ENCODE measurements around the gene IFI16.
"Not testable (repeated sequence)": the region's sequence is repeated elsewhere in the genome, so short reads cannot be mapped to it uniquely, and the experiment has no call there.

The IFI16 gene

GRCh38 chr1:159067699-159068621, 58.3 kb downstream of the IFI16 start:
- no peak for DNase-seq

DNA sequence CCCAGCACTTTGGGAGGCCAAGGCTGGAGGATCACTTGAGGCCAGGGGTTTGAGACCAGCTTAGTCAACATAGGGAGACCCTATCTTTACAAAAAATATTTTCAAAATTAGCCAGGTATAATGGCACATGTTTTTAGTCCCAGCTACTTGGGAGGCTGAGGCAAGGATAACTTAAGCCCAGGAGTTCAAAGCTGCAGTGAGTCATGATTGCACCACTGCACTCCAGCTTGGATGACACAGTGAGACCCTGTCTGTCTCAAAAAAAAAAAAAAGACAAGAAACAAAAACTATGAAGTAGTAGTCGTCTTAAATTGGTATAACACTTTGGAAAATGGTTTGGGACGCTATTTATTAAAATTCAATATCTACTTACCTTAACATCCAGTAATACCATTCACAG, 59.2 kb downstream of the IFI16 start:
- DNase-seq: no peak

- DNase-seq: no peak
These were observed 62.4 kb downstream of the IFI16 start for GRCh38 chr1:159071970-159072582.

DNA sequence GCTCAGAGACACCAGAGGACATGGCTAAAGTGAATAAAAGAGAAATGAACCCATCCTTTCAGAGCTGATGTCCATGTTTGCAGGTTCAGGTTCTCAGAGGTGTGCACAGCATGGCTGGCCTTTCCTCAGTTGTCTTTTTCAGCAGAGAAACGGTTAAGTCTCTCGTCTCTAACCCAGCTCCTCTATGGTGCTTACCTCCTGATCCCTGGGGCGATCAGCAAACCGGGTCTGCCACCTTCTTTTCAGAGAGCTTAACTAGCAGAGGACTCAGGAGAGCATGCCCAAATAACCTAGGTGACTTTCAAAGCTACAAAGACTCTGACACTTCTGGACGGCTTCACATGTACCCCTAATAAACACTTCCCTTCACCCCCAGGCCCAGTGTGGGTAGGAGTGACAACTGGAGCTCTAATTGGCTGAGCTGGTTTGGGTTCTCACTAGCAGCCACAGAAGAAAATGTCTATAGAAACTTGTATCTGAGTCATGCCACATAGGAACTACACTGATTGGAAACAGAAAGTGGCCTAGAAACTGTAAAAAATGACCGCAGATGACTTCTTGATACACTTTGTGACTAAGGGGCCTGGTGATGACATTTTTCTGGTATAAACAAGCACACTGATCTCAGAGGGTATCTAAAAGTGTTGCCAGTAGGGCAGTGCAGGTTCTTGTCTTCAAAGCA, 66.9 kb downstream of the IFI16 start, which contains the start of gene AIM2:
AIM2 (minus strand) TSS at position 329 of the 682 bp plus-strand sequence. CDS start 3,267 bp downstream, outside the sequence.
- peak; percentile 77 for DNase-seq

DNA sequence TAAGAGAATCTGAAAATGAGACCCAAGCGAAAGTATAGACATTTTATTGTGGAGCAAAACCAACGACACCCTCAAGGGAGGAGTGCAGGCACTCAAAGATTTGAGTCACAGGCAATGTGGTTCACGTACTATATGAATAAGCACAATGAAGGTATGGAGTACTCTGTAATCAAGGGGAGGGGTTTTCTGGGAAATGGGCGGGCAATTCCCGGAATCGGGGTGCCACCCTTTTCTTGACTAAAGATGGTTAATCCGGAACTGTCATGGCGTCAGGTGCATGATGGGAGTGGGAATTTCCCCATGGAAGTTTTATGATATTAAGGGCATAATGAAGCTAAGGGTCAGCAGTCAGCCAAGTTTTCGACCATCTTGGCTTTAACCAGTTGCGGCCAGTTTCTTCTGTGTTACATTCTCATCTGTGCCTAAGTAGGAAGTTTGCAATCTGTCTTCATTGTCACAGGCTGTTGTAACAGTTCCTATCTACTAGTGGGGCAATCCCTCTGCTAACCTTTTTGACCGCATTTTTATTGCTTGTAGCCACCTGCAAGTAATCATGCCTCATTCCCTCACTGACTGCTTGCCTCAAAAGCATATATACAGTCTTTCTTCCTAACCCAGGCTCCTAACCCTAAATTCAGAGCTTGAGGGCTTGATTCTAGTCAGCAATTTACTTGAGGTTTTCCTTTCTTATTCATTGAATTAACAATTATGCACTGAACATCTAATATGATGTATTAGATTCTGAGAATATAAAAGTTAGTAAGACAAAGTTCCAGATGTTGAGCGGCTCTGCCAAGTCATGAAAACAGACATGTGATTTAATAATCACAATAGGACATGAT, 67.6 kb downstream of the IFI16 start:
- peak; percentile 94 for DNase-seq

GRCh38 chr1:159079525-159079924, 69.8 kb downstream of the IFI16 start:
- DNase-seq: no peak

DNA sequence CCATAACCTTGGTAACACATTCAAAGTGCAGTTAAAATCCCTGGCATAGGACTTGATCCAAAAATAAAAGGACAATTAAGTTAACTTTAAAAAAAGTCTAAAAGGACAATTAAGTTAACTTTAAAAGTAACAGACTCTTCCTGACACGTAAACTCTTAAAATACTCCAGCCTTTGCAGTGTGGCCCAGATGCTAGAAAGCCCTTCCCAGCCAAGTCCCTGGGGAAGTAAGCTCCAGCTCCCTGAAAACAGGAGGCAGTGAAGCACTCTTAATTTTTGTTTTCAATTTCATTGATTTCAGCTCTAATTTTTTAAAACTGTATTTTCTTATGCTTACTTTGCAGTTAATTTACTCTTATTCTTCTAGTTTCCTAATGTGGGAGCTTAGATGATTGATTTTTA, 71.9 kb downstream of the IFI16 start:
- DNase-seq: no peak

DNA sequence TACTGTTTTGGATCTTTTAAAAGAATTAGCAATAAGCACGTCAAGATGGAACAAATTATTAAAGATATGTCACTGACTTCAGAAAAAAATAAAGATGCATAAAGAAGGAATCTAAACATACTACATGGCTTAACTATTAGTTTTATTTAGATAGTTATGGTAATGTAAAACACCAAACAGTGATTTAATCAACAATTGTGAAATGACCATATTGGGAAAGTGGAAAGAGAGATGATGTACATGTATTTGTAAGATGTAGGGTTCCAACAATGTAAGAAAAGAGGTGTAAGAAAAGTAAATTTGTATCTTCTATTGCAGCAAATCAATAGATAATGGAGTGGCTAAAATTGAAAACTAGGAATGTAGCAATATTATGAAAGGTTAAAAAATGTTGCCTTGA, 73.3 kb downstream of the IFI16 start:
- no peak for DNase-seq

DNA sequence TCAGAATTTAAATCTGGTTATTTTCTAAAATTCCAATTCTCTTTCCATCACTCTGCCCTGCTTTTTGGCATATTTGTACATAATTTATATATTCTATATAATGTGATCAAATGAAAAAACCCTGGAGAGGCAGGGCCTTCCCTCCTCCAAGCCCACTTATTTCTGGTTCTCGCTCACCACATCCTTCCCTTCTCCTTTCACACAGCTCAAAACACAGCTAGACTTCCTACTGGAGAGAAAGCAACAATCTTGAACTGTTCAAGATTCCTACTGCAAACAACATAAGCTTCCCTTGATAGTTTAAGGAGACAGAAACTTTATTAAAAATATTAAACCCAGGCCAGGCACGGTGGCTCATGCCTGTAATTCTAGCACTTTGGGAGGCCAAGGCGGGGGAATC, 74.4 kb downstream of the IFI16 start:
- no peak for DNase-seq

GRCh38 chr1:159084867-159085266, 75.2 kb downstream of the IFI16 start:
- no peak for DNase-seq

DNA sequence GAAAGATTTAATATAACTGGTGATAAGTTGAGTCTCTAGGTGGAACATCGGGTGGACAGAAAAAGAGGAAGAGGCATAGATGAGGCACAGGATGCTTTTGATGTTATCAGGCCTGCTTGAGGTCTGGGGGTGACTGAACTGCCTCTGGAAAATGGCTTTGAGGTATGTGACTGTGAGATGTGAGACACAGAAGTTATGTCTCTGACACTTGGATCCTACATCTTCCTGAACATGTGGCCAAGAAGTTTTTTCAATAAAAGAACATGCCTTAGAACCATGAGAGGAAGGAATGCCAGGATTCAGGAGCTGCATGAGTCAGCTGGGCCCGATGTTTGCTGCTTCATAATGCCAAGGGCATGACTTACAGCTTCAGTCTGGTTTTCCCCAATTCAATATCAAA, 78.3 kb downstream of the IFI16 start:
- DNase-seq: no peak

GRCh38 chr1:159088546-159089183, 79.0 kb downstream of the IFI16 start:
- no peak for DNase-seq

GRCh38 chr1:159089184-159089791, 79.6 kb downstream of the IFI16 start:
- DNase-seq: no peak

GRCh38 chr1:159090286-159091179, 80.8 kb downstream of the IFI16 start:
- no peak for DNase-seq

- DNase-seq: no peak
These were observed 81.5 kb downstream of the IFI16 start for GRCh38 chr1:159091180-159091560.

DNA sequence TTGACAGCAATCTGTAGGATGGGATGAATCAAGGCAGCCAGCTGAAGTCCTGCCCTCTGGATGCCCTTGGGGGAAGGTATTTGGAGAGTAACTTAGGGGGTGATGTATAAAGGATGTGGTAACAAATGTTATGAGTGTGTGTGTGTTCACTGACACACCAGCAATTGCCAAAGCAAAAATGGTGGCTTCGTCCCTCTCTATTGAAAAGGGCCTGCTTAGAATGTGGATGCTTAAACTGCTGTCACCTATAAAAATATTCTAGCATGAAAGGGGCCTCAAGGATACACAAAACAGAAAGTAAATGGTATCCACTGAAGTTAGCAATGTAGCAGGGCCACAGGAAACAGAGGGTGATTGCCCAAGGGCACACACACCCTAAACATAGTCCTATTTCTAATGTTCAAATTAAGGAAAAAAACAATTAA, 81.9 kb downstream of the IFI16 start:
- no peak for DNase-seq

GRCh38 chr1:159092036-159092760, 82.5 kb downstream of the IFI16 start:
- no peak for DNase-seq

DNA sequence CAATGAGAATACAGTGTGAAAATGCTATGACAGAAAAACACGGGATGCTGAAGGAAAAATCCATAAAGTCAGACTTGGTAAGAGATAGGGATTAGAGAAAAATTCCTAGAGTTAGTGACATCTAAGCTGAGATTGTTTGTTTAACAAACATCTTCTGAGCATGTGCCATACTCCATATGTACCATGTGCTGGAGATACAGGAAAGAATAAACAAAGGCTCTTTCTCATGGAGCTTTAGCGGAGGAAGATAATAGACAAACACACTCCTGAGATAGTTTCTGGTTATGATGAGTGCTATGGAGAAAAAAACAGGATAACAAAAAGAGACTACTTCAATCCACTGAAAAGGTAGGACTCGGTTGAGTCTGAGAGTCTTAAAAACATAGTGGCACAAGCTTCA, 88.9 kb downstream of the IFI16 start:
- DNase-seq: no peak

DNA sequence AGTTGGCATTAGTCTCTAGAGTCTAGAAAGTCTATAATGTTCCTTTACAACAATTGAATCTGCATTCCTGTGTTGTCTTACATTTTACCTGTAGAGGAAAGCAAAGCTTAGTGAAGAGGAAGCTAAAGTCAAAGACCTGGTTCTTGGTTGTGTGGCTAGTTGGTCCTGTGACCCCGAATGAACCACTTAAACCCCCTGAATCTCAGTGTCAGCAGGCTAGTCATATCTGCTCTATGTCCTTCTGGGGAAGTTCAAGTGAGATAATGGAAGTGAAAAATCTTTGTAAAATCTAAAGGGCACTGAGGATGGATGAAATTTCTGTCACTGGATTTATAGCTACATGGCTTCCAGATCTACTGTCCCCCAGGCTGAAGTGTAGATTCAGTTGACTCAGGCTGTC, 90.9 kb downstream of the IFI16 start:
- no peak for DNase-seq

DNA sequence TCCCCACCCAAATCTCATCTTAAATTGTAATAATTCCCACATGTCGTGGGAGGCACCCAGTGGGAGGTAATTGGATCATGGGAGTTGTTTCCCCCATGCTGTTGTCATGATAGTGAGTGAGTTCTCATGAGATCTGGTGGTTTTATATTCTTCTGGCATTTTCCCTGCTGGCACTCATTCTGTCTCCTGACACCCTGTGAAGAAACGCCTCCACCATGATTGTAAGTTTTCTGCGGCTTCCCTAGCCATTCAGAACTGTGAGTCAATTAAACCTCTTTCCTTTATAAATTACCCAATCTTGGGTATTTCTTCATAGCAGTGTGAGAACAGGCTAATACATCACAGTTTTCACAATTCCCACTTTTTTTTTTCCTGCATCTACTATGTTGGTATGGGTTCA, 93.3 kb downstream of the IFI16 start:
- not testable (repeated sequence) for DNase-seq

All from stimulated activated naive CD4-positive, alpha-beta T cell treated with Interleukin-2 at 50 U/mL for 16 hours (primary cell).